Endothelial cell of umbilical vein (primary cell): ENCODE results near the gene OR2H1. TPM values are rescaled to one million over a fixed set of nuclear protein-coding genes. Genes with fewer than 3 reads are reported as not detected.

Experiments
- BruUV-seq: library from RNA; stranded (reverse); fragments of 400-500 nt; replicated peaks from 2 replicates; lab custom pipeline; 2021; lab: Mats Ljungman, UMichigan
- CTCF ChIA-PET: fragments of 300-600, 350-600 bp; sonication (Branson Sonifier 250); formaldehyde crosslinking; loops from one replicate; lab custom pipeline; 2021; ENCODE audit warnings: antibody characterized with exemption, inconsistent platforms; lab: Charles Lee
- POLR2A ChIA-PET: fragments of 300-600, 350-600 bp; sonication (Branson Sonifier 250); formaldehyde crosslinking; loops from one replicate; lab custom pipeline; 2021; ENCODE audit warnings: antibody characterized with exemption, inconsistent platforms; lab: Charles Lee
- DNase-seq: peaks from one replicate; pipeline ENCODE4 v3.0.0-alpha.2; 2011; ENCODE audit warnings: low read depth, low spot score
- FAIRE-seq: peaks from 2 replicates; lab custom pipeline; 2011; peaks lifted over from hg19 to GRCh38; lab: Jason Lieb, UNC
- H2AFZ ChIP-seq: 2 replicates; pipeline ENCODE4 v1.6.0; 2012; ENCODE audit warnings: low read depth, low read length, control low read depth, inconsistent platforms
- H3K27ac ChIP-seq: 2 replicates; pipeline ENCODE4 v1.5.1; 2011; ENCODE audit warnings: low read depth, mild to moderate bottlenecking, control low read depth, low read length, moderate library complexity; ENCODE audit not compliant: insufficient read depth
- H3K27me3 ChIP-seq, 2 experiments: 2 replicates each; pipeline versions ENCODE4 v1.6.0 to v1.6.1; 2011; ENCODE audit warnings: low read length in 2 of 2, mixed read lengths in 1 of 2; ENCODE audit not compliant: control insufficient read depth in 2 of 2, insufficient read depth in 2 of 2
- H3K36me3 ChIP-seq, 2 experiments: 2 replicates in 1 of 2; 3 replicates in 1 of 2; pipeline ENCODE4 v1.5.1; 2011; ENCODE audit warnings: low read length in 2 of 2, mild to moderate bottlenecking in 1 of 2, moderate library complexity in 1 of 2; ENCODE audit not compliant: control insufficient read depth in 2 of 2, insufficient read depth in 2 of 2; ENCODE audit errors: extremely low read depth in 1 of 2
- H3K4me1 ChIP-seq: 3 replicates; pipeline ENCODE4 v1.5.1; 2011; ENCODE audit warnings: mild to moderate bottlenecking, low read length; ENCODE audit not compliant: control insufficient read depth, insufficient read depth; ENCODE audit errors: extremely low read depth
- H3K4me2 ChIP-seq: 2 replicates; pipeline ENCODE4 v1.6.1; 2011; ENCODE audit warnings: low read length, control low read depth, mixed read lengths; ENCODE audit not compliant: insufficient read depth
- H3K4me3 ChIP-seq, 3 experiments: fragments of 200-600 bp in 1 of 3; sonication (generic), shearing (Covaris generic) in 1 of 3; replicated peaks in 1 of 3; 2 replicates each; pipeline ENCODE4 v1.5.1; 2011 to 2016; ENCODE audit warnings: control low read depth in 3 of 3, low read length in 3 of 3, mild to moderate bottlenecking in 2 of 3, inconsistent platforms in 1 of 3, low read depth in 1 of 3, moderate library complexity in 1 of 3; ENCODE audit not compliant: insufficient read depth in 1 of 3
- H3K79me2 ChIP-seq: 2 replicates; pipeline ENCODE4 v1.6.0; 2012; ENCODE audit warnings: low read length, inconsistent platforms; ENCODE audit not compliant: control insufficient read depth, insufficient read depth
- H3K9ac ChIP-seq: replicated peaks from 2 replicates; pipeline ENCODE3; 2011; ENCODE audit warnings: low read length, control low read depth; ENCODE audit not compliant: insufficient read depth; ENCODE audit errors: extremely low read depth
- H3K9me1 ChIP-seq: replicated peaks from 3 replicates; pipeline ENCODE4 v1.6.0; 2011; ENCODE audit warnings: mild to moderate bottlenecking, low read length; ENCODE audit not compliant: control insufficient read depth, insufficient read depth; ENCODE audit errors: extremely low read depth
- H3K9me3 ChIP-seq: replicated peaks from 2 replicates; pipeline ENCODE4 v1.5.1; 2012; ENCODE audit warnings: low read length, inconsistent platforms; ENCODE audit not compliant: control insufficient read depth, insufficient read depth
- H4K20me1 ChIP-seq: replicated peaks from 2 replicates; pipeline ENCODE3; 2011; ENCODE audit warnings: mild to moderate bottlenecking, low read length; ENCODE audit not compliant: control insufficient read depth, insufficient read depth; ENCODE audit errors: extremely low read depth
- EZH2 ChIP-seq: IDR thresholded peaks from 2 replicates; pipeline ENCODE4 v1.6.1; 2012; ENCODE audit warnings: borderline replicate concordance, low read depth, mild to moderate bottlenecking, moderate library complexity, low read length, inconsistent platforms; ENCODE audit not compliant: severe bottlenecking
- FOS ChIP-seq: IDR thresholded peaks from 2 replicates; pipeline ENCODE4 v1.6.1; 2011; ENCODE audit warnings: mild to moderate bottlenecking, low read length, moderate library complexity, borderline replicate concordance; ENCODE audit not compliant: insufficient read depth
- GATA2 ChIP-seq: IDR thresholded peaks from 2 replicates; pipeline ENCODE4 v1.7.0; 2011; ENCODE audit warnings: low read depth, mild to moderate bottlenecking, moderate library complexity, mixed read lengths, low read length; ENCODE audit not compliant: insufficient read length, insufficient read depth
- JUN ChIP-seq: IDR thresholded peaks from 2 replicates; pipeline ENCODE4 v1.6.1; 2011; ENCODE audit warnings: borderline replicate concordance, low read depth; ENCODE audit not compliant: insufficient read length, insufficient read depth
- MYC ChIP-seq: IDR thresholded peaks from one replicate; pipeline ENCODE4 v1.6.1; 2011; ENCODE audit warnings: mild to moderate bottlenecking, low read depth, low read length
- POLR2A ChIP-seq: IDR thresholded peaks from 2 replicates; pipeline ENCODE4 v1.6.1; 2012; ENCODE audit warnings: low read depth, mild to moderate bottlenecking, control low read depth, low read length
- POLR2AphosphoS5 ChIP-seq: IDR thresholded peaks from 2 replicates; pipeline ENCODE4 v1.6.1; 2012; ENCODE audit warnings: low read depth, mild to moderate bottlenecking, control low read depth, low read length, moderate library complexity; ENCODE audit not compliant: insufficient read depth
- dilution Hi-C: fragments of 300-500 bp; cut with MboI; formaldehyde crosslinking; loops from one replicate; pipeline ENCODE4 v1.15.0; 2019; ENCODE audit warnings: low sequenced_read_pairs; ENCODE audit not compliant: extremely low pct_ligation_motif_present
- intact Hi-C: fragments of 100-400 bp; cut with micrococcal nuclease; formaldehyde crosslinking; loops from one replicate; pipeline ENCODE4 v1.10.0; 2022
- polyA plus RNA-seq, 4 experiments: library from polyadenylated mRNA; depleted of rRNA in 3 of 4; stranded (reverse) in 3 of 4; unstranded in 1 of 4; fragments of >200 nt; gene quantifications; 2 replicates each; pipeline versions ENCODE4 v1.2.1 to v1.2.3, GENCODE V29; 2011 to 2012; ENCODE audit warnings: missing spikeins in 1 of 4
- total RNA-seq: library from RNA; stranded (reverse); gene quantifications from 2 replicates; pipeline ENCODE4 v1.2.3, GENCODE V29; 2021
- TF ChIP-seq, protein P1 (sequence below): IDR thresholded peaks from 2 replicates; pipeline ENCODE4 v1.6.1; 2011; ENCODE audit not compliant: insufficient read depth, insufficient read length
- TF ChIP-seq, protein P2 (sequence below), 2 donors: IDR thresholded peaks; 1 replicate in 1 of 2; 2 replicates in 1 of 2; pipeline ENCODE4 v1.5.1; 2011; ENCODE audit warnings: low read length in 2 of 2, mild to moderate bottlenecking in 2 of 2, moderate library complexity in 2 of 2, control low read depth in 1 of 2, inconsistent platforms in 1 of 2, low read depth in 1 of 2; ENCODE audit not compliant: insufficient read depth in 1 of 2; ENCODE audit errors: extremely low read depth in 1 of 2

Gene OR2H1
- total and polyA plus RNA-seq, 2 donors (not counting 3 experiments of a cell fraction or from before 2014, with no cell fraction given) = not detected

DNA sequence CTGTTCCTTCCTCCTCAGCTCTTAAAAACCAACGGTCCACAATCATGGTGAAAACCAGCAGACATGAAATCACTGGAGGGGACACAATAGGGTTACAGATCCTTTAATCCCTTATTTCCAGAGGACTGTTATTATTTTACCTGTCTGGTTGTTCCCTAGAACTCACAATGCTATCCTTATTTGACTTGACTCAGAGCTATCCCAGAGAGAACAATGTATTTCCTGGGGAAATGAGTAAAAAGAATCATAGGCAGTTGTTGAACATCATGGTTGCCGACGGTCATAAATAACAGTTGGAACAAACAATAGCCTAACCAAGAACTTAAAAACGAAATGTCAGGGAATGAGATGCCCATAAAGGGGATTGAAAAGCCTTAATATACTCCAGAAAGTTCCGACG lies 9.3 kb downstream of the OR2H1 start:
- DNase-seq = peak; percentile 20
- dilution Hi-C loops = no loop called here
- CTCF ChIA-PET = no interaction called here

More for the DNA sequence above, 9.3 kb downstream of the OR2H1 start:
- intact Hi-C loops = no loop called here
- no peaks in the 10 kb centered on the region for H3K9me3 ChIP-seq
- H2AFZ ChIP-seq = no peak overlapping the region
- no peak overlapping the region for H3K4me3 ChIP-seq
- H3K4me2 ChIP-seq = no peak overlapping the region
- POLR2A ChIA-PET = no interaction called here
- no peaks in the 10 kb centered on the region for H3K4me1 ChIP-seq
- H3K27me3 ChIP-seq = no peaks in the 10 kb centered on the region
- no TSS peak for BruUV-seq
- H4K20me1 ChIP-seq = no peaks in the 10 kb centered on the region
- TF ChIP-seq FOS (peak; percentile 52), MYC (no peak), POLR2A (no peak), POLR2AphosphoS5 (no peak), GATA2 (peak; percentile 22), JUN (no peak), EZH2 (no peak)
- TF ChIP-seq, protein P1, sequence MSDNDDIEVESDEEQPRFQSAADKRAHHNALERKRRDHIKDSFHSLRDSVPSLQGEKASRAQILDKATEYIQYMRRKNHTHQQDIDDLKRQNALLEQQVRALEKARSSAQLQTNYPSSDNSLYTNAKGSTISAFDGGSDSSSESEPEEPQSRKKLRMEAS = no peak
- TF ChIP-seq, protein P2, sequence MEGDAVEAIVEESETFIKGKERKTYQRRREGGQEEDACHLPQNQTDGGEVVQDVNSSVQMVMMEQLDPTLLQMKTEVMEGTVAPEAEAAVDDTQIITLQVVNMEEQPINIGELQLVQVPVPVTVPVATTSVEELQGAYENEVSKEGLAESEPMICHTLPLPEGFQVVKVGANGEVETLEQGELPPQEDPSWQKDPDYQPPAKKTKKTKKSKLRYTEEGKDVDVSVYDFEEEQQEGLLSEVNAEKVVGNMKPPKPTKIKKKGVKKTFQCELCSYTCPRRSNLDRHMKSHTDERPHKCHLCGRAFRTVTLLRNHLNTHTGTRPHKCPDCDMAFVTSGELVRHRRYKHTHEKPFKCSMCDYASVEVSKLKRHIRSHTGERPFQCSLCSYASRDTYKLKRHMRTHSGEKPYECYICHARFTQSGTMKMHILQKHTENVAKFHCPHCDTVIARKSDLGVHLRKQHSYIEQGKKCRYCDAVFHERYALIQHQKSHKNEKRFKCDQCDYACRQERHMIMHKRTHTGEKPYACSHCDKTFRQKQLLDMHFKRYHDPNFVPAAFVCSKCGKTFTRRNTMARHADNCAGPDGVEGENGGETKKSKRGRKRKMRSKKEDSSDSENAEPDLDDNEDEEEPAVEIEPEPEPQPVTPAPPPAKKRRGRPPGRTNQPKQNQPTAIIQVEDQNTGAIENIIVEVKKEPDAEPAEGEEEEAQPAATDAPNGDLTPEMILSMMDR (IDR thresholded peaks at IDR 0.05; ENCODE audit: extremely low read depth in 1 of 2, insufficient read depth in 1 of 2, low read depth in 1 of 2, low read length in 2 of 2) = no peak
- no peak overlapping the region for H3K27ac ChIP-seq
- H3K79me2 ChIP-seq = no peaks in the 10 kb centered on the region
- FAIRE-seq = peak; percentile 26
- H3K9ac ChIP-seq = no peak overlapping the region
- no peaks in the 10 kb centered on the region for H3K9me1 ChIP-seq
- no peaks in the 10 kb centered on the region for H3K36me3 ChIP-seq
